ENCODE results near the gene ANKRD60.

DNA sequence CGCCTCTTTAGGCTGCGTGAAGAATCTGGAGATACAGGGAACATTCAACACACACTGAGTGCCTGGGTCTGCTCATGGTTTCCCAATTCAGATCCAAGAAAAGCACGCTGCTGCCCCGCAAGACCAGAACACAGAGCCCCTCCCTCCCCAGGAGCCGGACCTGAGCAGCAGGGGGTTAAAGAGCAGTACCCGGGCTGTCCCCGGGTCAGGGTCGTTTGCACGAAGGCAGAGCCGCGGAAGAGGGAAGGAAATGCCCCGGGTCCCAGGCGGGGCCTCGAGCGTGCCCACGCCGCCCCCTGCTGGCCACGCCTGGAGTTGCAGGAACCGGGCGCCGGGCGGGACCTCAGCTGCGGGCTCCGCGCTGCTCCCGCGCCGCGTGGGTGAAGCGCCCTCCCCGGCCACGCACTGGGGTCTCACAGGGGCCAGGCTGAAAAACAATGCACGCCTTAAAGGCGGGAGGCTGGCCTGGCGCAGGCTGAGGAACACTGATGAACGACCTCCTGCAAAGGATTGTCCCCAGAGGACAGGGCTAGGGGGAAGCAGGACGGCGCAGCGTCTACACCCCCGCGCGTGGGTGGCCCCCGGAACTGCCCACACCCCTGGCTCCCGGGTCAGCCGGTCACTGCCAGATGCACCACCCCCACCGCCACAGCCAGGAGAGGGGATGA lies 48.9 kb downstream of the ANKRD60 start:
- TF ChIP-seq, protein P1, sequence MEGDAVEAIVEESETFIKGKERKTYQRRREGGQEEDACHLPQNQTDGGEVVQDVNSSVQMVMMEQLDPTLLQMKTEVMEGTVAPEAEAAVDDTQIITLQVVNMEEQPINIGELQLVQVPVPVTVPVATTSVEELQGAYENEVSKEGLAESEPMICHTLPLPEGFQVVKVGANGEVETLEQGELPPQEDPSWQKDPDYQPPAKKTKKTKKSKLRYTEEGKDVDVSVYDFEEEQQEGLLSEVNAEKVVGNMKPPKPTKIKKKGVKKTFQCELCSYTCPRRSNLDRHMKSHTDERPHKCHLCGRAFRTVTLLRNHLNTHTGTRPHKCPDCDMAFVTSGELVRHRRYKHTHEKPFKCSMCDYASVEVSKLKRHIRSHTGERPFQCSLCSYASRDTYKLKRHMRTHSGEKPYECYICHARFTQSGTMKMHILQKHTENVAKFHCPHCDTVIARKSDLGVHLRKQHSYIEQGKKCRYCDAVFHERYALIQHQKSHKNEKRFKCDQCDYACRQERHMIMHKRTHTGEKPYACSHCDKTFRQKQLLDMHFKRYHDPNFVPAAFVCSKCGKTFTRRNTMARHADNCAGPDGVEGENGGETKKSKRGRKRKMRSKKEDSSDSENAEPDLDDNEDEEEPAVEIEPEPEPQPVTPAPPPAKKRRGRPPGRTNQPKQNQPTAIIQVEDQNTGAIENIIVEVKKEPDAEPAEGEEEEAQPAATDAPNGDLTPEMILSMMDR (IDR thresholded peaks at IDR 0.05), result peak; percentile 81 to 99 (median 89)
- no peak for TF ChIP-seq POLR2A (IDR thresholded peaks at IDR 0.05)
